Raji (cell line): ENCODE measurements around the gene DPP3.

ENCODE experiments used
- POLR2A ChIP-seq: IDR thresholded peaks from 2 replicates; pipeline ENCODE4 v1.6.1; 2011; ENCODE audit warnings: low read depth, low read length, control low read depth; ENCODE audit not compliant: insufficient read depth

Gene DPP3

DNA sequence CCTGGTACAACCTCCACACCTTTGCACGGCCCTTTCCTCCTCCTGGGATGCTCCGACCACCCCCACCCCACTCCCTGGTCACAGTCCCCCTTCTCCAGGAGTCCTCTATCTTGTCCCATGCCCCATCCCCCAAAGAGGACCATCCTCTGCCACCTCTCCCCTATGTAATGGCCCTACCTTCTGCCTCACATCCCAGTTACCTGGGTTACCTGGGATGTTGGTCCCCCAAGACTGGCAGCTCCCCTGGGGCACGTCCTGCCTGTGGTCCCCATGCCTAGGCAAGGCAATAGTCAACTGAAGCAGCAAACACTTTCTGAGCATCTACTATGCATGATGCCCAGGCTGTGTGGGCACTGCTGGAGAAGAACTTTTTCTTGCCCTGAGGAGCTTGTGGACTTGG, 75.2 kb downstream of the DPP3 start:
- TF ChIP-seq POLR2A: no peak

DNA sequence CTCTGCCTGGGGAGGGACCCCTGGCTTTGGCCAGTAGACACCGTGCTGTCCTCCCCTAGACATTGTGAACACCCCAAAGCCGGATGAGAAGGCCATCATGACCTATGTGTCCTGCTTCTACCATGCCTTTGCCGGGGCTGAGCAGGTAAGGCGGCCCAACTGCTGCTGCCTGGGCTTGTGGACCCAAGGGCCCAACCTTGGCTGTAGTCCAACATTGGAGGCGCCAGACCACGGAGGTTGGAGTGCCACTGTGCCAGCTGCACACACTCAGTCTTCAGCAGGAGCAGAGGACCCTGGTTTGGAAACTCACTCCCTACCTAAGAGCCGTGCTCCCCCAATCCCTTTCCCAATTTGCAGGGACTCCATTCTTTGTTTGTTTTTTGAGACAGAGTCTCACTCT, 75.9 kb downstream of the DPP3 start:
- TF ChIP-seq POLR2A: no peak

DNA sequence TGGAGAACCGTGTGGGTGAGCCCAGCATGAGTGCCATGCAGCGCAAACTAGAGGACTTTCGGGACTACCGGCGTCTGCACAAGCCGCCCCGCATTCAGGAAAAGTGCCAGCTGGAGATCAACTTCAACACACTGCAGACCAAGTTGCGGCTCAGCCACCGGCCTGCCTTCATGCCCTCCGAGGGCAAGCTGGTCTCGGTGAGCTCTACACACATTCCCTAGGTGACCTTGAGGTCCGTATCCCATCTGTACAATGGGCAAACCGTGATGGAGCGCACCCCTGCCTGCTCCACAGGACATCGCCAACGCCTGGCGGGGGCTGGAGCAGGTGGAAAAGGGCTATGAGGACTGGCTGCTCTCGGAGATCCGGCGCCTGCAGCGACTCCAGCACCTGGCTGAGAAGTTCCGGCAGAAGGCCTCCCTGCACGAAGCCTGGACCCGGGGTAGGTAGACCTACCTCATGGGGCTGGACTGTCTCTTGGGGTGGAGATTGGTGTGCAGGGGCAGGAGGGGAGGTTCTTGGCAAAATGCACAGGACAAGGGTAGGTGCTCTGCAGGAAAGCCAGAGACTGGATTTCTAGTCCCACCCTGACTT, 77.6 kb downstream of the DPP3 start:
- TF ChIP-seq POLR2A: no peak
